GM12865 (cell line): ENCODE data around the gene PCK2.

ENCODE experiments used
- DNase-seq: peaks from one replicate; pipeline ENCODE4 v3.0.0; 2010; ENCODE audit warnings: low read depth
- H3K4me3 ChIP-seq: 2 replicates; pipeline ENCODE4 v1.5.1; 2011; ENCODE audit warnings: mild to moderate bottlenecking, low read depth, low read length, control low read depth
- CTCF ChIP-seq: IDR thresholded peaks from 2 replicates; pipeline ENCODE4 v1.5.1; 2011; ENCODE audit warnings: low read length, control low read depth, low read depth, inconsistent platforms; ENCODE audit not compliant: insufficient read depth; ENCODE audit errors: missing control alignments

The PCK2 gene

GRCh38 chr14:24062216-24062980 lies 31.7 kb upstream of the PCK2 start:
- no peak for DNase-seq
- H3K4me3 ChIP-seq = no peak overlapping the region
- no peak for TF ChIP-seq CTCF

- TF ChIP-seq CTCF = no peak
- DNase-seq = no peak
- H3K4me3 ChIP-seq = no peak overlapping the region
Observed at GRCh38 chr14:24063263-24063836, 30.8 kb upstream of the PCK2 start.

GRCh38 chr14:24064091-24064795 lies 29.9 kb upstream of the PCK2 start:
- no peak for TF ChIP-seq CTCF

GRCh38 chr14:24064856-24065255 lies 29.3 kb upstream of the PCK2 start:
- DNase-seq = no peak
- no peak for TF ChIP-seq CTCF
- no peak overlapping the region for H3K4me3 ChIP-seq

More at GRCh38 chr14:24064091-24064795, 29.9 kb upstream of the PCK2 start:
- DNase-seq = no peak
- no peak overlapping the region for H3K4me3 ChIP-seq

GRCh38 chr14:24065408-24065807 lies 28.7 kb upstream of the PCK2 start:
- no peak for TF ChIP-seq CTCF
- no peak for DNase-seq
- H3K4me3 ChIP-seq = no peak overlapping the region

- no peak overlapping the region for H3K4me3 ChIP-seq
- no peak for TF ChIP-seq CTCF
- no peak for DNase-seq
Observed at GRCh38 chr14:24066496-24067132, 27.5 kb upstream of the PCK2 start.
